B cell (primary cell): ENCODE results near the gene KISS1R. TPM values are rescaled to one million over a fixed set of nuclear protein-coding genes. Genes with fewer than 3 reads are reported as not detected.

Experiments used
- ATAC-seq: fragments of 200-7000 bp; cut with Tn5 transposase; one replicate; pipeline ENCODE4 v1.10.0; 2021; ENCODE audit warnings: low read depth, mild to moderate bottlenecking, moderate number of reproducible peaks, moderate library complexity
- CTCF ChIA-PET: fragments of 350-600 bp; sonication (Branson Sonifier 250); formaldehyde crosslinking; loops from one replicate; lab custom pipeline; 2021; ENCODE audit warnings: antibody characterized with exemption, inconsistent platforms; lab: Charles Lee
- POLR2A ChIA-PET: fragments of 350-600 bp; sonication (Branson Sonifier 250); formaldehyde crosslinking; loops from one replicate; lab custom pipeline; 2021; ENCODE audit warnings: antibody characterized with exemption; lab: Charles Lee
- DNase-seq: peaks from one replicate; pipeline ENCODE4 v3.0.0; 2013
- H2AFZ ChIP-seq: 2 replicates; pipeline ENCODE4 v1.6.1; 2012; ENCODE audit warnings: mild to moderate bottlenecking, low read depth, low read length; ENCODE audit not compliant: insufficient read depth, poor library complexity, severe bottlenecking
- H3K27ac ChIP-seq, 2 donors: 1 replicate in 1 of 2; 2 replicates in 1 of 2; pipeline ENCODE4 v1.5.1; 2012 to 2013; ENCODE audit warnings: low read length in 2 of 2, mild to moderate bottlenecking in 2 of 2, moderate library complexity in 1 of 2
- H3K27me3 ChIP-seq, 4 experiments: fragments of 200-600 bp in 1 of 4; sonication (generic) in 1 of 4; replicated peaks in 1 of 4; 1 replicate in 2 of 4; 2 replicates in 2 of 4; pipeline versions ENCODE4 v1.6.1 to v1.7.0; 2013 to 2016; ENCODE audit warnings: low read length in 3 of 4, mild to moderate bottlenecking in 2 of 4, mixed read lengths in 1 of 4, moderate library complexity in 1 of 4; ENCODE audit not compliant: insufficient read depth in 4 of 4, control insufficient read depth in 3 of 4; ENCODE audit errors: control extremely low read depth in 1 of 4
- H3K36me3 ChIP-seq, 2 experiments: replicated peaks in 1 of 2; 1 replicate in 1 of 2; 2 replicates in 1 of 2; pipeline versions ENCODE4 v1.6.1 to v1.7.1; 2013; ENCODE audit warnings: low read length in 1 of 2; ENCODE audit not compliant: insufficient read depth in 2 of 2, control insufficient read depth in 1 of 2; ENCODE audit errors: control extremely low read depth in 1 of 2, extremely low read depth in 1 of 2
- H3K4me1 ChIP-seq, 2 donors: fragments of 200-600 bp in 1 of 2; sonication (generic) in 1 of 2; 1 replicate in 1 of 2; 2 replicates in 1 of 2; pipeline versions ENCODE4 v1.5.1 to v1.6.1; 2013 to 2017; ENCODE audit warnings: low read length in 2 of 2; ENCODE audit not compliant: control insufficient read depth in 2 of 2, insufficient read depth in 2 of 2
- H3K4me2 ChIP-seq: replicated peaks from 2 replicates; pipeline ENCODE3; 2012; ENCODE audit warnings: mild to moderate bottlenecking, low read depth, low read length; ENCODE audit not compliant: poor library complexity, severe bottlenecking
- H3K4me3 ChIP-seq, 5 experiments: fragments of 200-600 bp in 1 of 5; sonication (generic) in 1 of 5; 1 replicate in 3 of 5; 2 replicates in 2 of 5; pipeline versions ENCODE4 v1.5.1 to v1.7.0; 2011 to 2016; ENCODE audit warnings: low read length in 4 of 5, mild to moderate bottlenecking in 4 of 5, low read depth in 2 of 5, control low read depth in 1 of 5, moderate library complexity in 1 of 5; ENCODE audit not compliant: insufficient read depth in 1 of 5; ENCODE audit errors: control extremely low read depth in 1 of 5, extremely low read depth in 1 of 5
- H3K79me2 ChIP-seq: fragments of 200-600 bp; sonication (generic); one replicate; pipeline ENCODE4 v1.6.0; 2016; ENCODE audit warnings: low read length; ENCODE audit not compliant: control insufficient read depth, insufficient read depth
- H3K9ac ChIP-seq: fragments of 200-600 bp; sonication (generic); 2 replicates; pipeline ENCODE4 v1.6.1; 2017; ENCODE audit warnings: mild to moderate bottlenecking, low read length, moderate library complexity
- H3K9me3 ChIP-seq, 3 donors: one replicate each; pipeline versions ENCODE4 v1.6.1 to v1.7.1; 2013; ENCODE audit warnings: low read length in 2 of 3; ENCODE audit not compliant: control insufficient read depth in 2 of 3, insufficient read depth in 1 of 3; ENCODE audit errors: control extremely low read depth in 1 of 3
- H4K20me1 ChIP-seq: 2 replicates; pipeline ENCODE4 v1.6.0; 2012; ENCODE audit warnings: mild to moderate bottlenecking, low read length; ENCODE audit not compliant: insufficient read depth, control insufficient read depth, poor library complexity, severe bottlenecking
- H3K27ac Mint-ChIP-seq: one replicate; pipeline ENCODE4 v1.8.0; 2021; ENCODE audit warnings: mixed read lengths
- H3K27me3 Mint-ChIP-seq: one replicate; pipeline ENCODE4 v1.8.0; 2021; ENCODE audit warnings: mixed read lengths
- H3K4me1 Mint-ChIP-seq: one replicate; pipeline ENCODE4 v1.8.0; 2021; ENCODE audit warnings: mixed read lengths
- H3K4me3 Mint-ChIP-seq: one replicate; pipeline ENCODE4 v1.8.0; 2021; ENCODE audit warnings: mixed read lengths
- H3K9me3 Mint-ChIP-seq: one replicate; pipeline ENCODE4 v1.8.0; 2022; ENCODE audit warnings: mixed read lengths; ENCODE audit not compliant: insufficient read depth
- CTCF ChIP-seq: fragments of 200-600 bp; IDR thresholded peaks from one replicate; pipeline ENCODE4 v1.8.0; 2022; ENCODE audit warnings: antibody characterized with exemption, mild to moderate bottlenecking
- EZH2 ChIP-seq: IDR thresholded peaks from 2 replicates; pipeline ENCODE4 v1.6.1; 2012; ENCODE audit warnings: borderline replicate concordance, low read depth, mild to moderate bottlenecking, moderate library complexity, low read length; ENCODE audit not compliant: insufficient read depth, poor library complexity, severe bottlenecking
- WGBS: methylation state at CpG from one replicate; pipeline ENCODE4 v1.1.5; 2013; ENCODE audit warnings: missing lambda C conversion rate; ENCODE audit not compliant: insufficient coverage; 5-methylcytosine and 5-hydroxymethylcytosine counted together
- intact Hi-C: fragments of 100-400 bp; cut with micrococcal nuclease; formaldehyde crosslinking; loops from one replicate; pipeline ENCODE4 v1.10.0; 2022
- polyA plus RNA-seq: library from polyadenylated mRNA; depleted of rRNA; stranded (reverse); fragments of >200 nt; gene quantifications from 2 replicates; pipeline ENCODE4 v1.2.3, GENCODE V29; 2012
- total RNA-seq, 2 donors: library from RNA; stranded (reverse); fragments of 120-200 nt in 1 of 2; gene quantifications; 1 replicate in 1 of 2; 2 replicates in 1 of 2; pipeline versions ENCODE4 v1.2.3 to v1.2.4, GENCODE V29; 2013 to 2022

Gene KISS1R
- total and polyA plus RNA-seq, 2 donors (not counting 1 experiment from before 2014, with no cell fraction given), result 0.79 to 1.3 TPM

DNA sequence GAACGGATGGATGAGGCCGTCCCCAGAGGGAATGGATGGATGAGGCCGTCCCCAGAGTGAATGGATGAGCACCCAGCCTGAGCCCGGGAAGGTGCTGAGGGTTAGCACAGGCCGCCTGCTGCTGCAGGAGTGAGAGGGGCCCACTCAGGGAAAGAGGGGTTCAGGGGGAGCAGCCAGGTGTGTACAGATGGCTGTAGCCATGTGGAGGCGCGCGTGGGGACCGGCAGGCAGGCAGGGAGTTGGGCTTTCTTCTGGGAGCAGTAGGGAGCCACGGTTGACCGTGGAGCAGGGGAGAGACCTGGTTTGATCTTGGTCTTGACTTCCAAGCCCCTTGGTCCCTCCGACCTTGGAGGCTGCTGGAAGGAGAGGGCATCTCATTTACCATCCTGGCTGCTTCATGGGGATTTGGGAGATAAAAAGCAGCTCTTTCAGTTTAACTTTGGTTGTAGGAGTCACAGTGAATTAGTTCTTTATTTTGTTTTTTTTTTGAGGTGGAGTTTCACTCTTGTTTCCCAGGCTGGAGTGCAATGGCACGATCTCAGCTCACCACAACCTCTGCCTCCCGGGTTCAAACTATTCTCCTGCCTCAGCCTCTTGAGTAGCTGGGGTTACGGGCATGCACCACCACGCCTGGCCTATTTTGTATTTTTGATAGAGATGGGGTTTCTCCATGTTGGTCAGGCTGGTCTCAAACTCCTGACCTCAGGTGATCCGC, 33.4 kb downstream of the KISS1R start:
- Mint-ChIP-seq H3K27me3 (no peaks in the 10 kb centered on the region), H3K9me3 (no peaks in the 10 kb centered on the region), H3K4me1 (peaks cover 56% of the 10 kb centered on the region), H3K27ac (peak overlapping the region; percentile 80), H3K4me3 (peak overlapping the region; percentile 62)
- H3K9me3 ChIP-seq, result no peaks in the 10 kb centered on the region
- peaks cover 57% of the 10 kb centered on the region for H3K79me2 ChIP-seq
- WGBS, result 81% methylated on average over 12 of the region's 17 CpGs
- H3K4me1 ChIP-seq, result peaks cover 48 to 84% of the 10 kb centered on the region in 2 donors
- H2AFZ ChIP-seq, result no peak overlapping the region
- no peaks in the 10 kb centered on the region for H3K27me3 ChIP-seq
- H4K20me1 ChIP-seq, result peaks cover 33% of the 10 kb centered on the region
- TF ChIP-seq CTCF (no peak), EZH2 (no peak)
- intact Hi-C loops, result no loop called here
- POLR2A ChIA-PET, result interaction anchor here (0.6 to 1.3 kb wide), 5 partner anchors 9 to 117 kb away, joined by 3 to 6 read pairs (median 4); partner anchors contain the start of gene ARHGAP45
- no peak overlapping the region for H3K4me3 ChIP-seq
- H3K4me2 ChIP-seq, result peak overlapping the region; percentile 15
- no peaks in the 10 kb centered on the region for H3K36me3 ChIP-seq
- no peak overlapping the region for H3K27ac ChIP-seq
- no peak for DNase-seq
- H3K9ac ChIP-seq, result no peak overlapping the region
- no peak for ATAC-seq
- CTCF ChIA-PET, result interaction anchor here (0.9 to 4.2 kb wide), 2 partner anchors 27 to 33 kb away, joined by 3 to 26 read pairs; partner anchors contain the start of gene WDR18
